ENCODE data around the gene ADAMTS2. TPM values are rescaled to one million over a fixed set of nuclear protein-coding genes. Genes with fewer than 3 reads are reported as not detected.

Gene ADAMTS2
- total and polyA plus RNA-seq, 2 donors (not counting 3 experiments of a cell fraction or from before 2014, with no cell fraction given): not detected

- POLR2A ChIA-PET: no interaction called here
- Histone ChIP-seq H3K36me3 (ENCODE audit: control insufficient read depth in 2 of 2, extremely low read depth in 1 of 2, insufficient read depth in 2 of 2, low read length in 2 of 2) (no peaks in the 10 kb centered on the region), H2AFZ (ENCODE audit: low read depth, low read length) (no peak overlapping the region), H3K79me2 (ENCODE audit: control insufficient read depth, insufficient read depth, low read length) (no peaks in the 10 kb centered on the region), H4K20me1 (replicated peaks; ENCODE audit: control insufficient read depth, extremely low read depth, insufficient read depth, low read length) (no peaks in the 10 kb centered on the region), H3K9ac (replicated peaks; ENCODE audit: extremely low read depth, insufficient read depth, low read length) (no peak overlapping the region), H3K9me1 (replicated peaks; ENCODE audit: control insufficient read depth, extremely low read depth, insufficient read depth, low read length) (no peaks in the 10 kb centered on the region), H3K9me3 (replicated peaks; ENCODE audit: control insufficient read depth, insufficient read depth, low read length) (no peaks in the 10 kb centered on the region), H3K4me1 (ENCODE audit: control insufficient read depth, extremely low read depth, insufficient read depth, low read length) (no peaks in the 10 kb centered on the region), H3K4me3 (replicated peaks in 1 of 3; ENCODE audit: insufficient read depth in 1 of 3, low read depth in 1 of 3, low read length in 3 of 3) (no peak overlapping the region), H3K27ac (ENCODE audit: insufficient read depth, low read depth, low read length) (no peak overlapping the region), H3K4me2 (ENCODE audit: insufficient read depth, low read length) (no peak overlapping the region), H3K27me3 (ENCODE audit: control insufficient read depth in 2 of 2, insufficient read depth in 2 of 2, low read length in 2 of 2) (no peaks in the 10 kb centered on the region)
- intact Hi-C loops (cut with micrococcal nuclease) (no loop called here), dilution Hi-C loops (cut with MboI; ENCODE audit: extremely low pct_ligation_motif_present, low sequenced_read_pairs) (no loop called here)
- BruUV-seq (replicated peaks): no TSS peak
- CTCF ChIA-PET: no interaction called here
- FAIRE-seq (no peak), DNase-seq (ENCODE audit: low read depth, low spot score) (no peak)
- TF ChIP-seq MAX (IDR thresholded peaks at IDR 0.05; ENCODE audit: insufficient read depth, insufficient read length) (no peak), MYC (IDR thresholded peaks at IDR 0.05; ENCODE audit: low read depth, low read length) (no peak), CTCF (IDR thresholded peaks at IDR 0.05; ENCODE audit: extremely low read depth in 1 of 2, insufficient read depth in 1 of 2, low read depth in 1 of 2, low read length in 2 of 2) (no peak), JUN (IDR thresholded peaks at IDR 0.05; ENCODE audit: borderline replicate concordance, insufficient read depth, insufficient read length, low read depth) (no peak), POLR2AphosphoS5 (IDR thresholded peaks at IDR 0.05; ENCODE audit: insufficient read depth, low read depth, low read length) (no peak)
Measured at GRCh38 chr5:179317411-179318220, 27.6 kb downstream of the ADAMTS2 start.
